Lung (tissue), 12 donors: ENCODE results near the gene CNEP1R1. TPM values are rescaled to one million over a fixed set of nuclear protein-coding genes. Genes with fewer than 3 reads are reported as not detected.

Source experiments
- ATAC-seq: fragments of 200-7000 bp; cut with Tn5 transposase; one replicate; pipeline ENCODE4 v1.9.1; 2020; ENCODE audit warnings: moderate number of reproducible peaks; ENCODE audit not compliant: insufficient read depth, low FRiP score
- DNase-seq, 3 donors: peaks; one replicate each; pipeline ENCODE4 v3.0.0-alpha.2; 2013 to 2017
- H3K27ac ChIP-seq, 2 donors: one replicate each; pipeline ENCODE4 v1.5.1; 2013; ENCODE audit warnings: mild to moderate bottlenecking in 2 of 2, moderate library complexity in 2 of 2, control low read depth in 1 of 2, inconsistent platforms in 1 of 2, low read depth in 1 of 2, low read length in 1 of 2
- H3K27me3 ChIP-seq, 3 donors: one replicate each; pipeline ENCODE4 v1.5.1; 2013; ENCODE audit warnings: low read length in 2 of 3; ENCODE audit not compliant: control insufficient read depth in 3 of 3, insufficient read depth in 3 of 3
- H3K36me3 ChIP-seq, 4 donors: one replicate each; pipeline ENCODE4 v1.5.1; 2013; ENCODE audit warnings: low read length in 4 of 4, mild to moderate bottlenecking in 1 of 4, moderate library complexity in 1 of 4; ENCODE audit not compliant: control insufficient read depth in 4 of 4, insufficient read depth in 4 of 4
- H3K4me1 ChIP-seq, 5 donors: one replicate each; pipeline ENCODE4 v1.5.1; 2013; ENCODE audit warnings: low read length in 5 of 5, mild to moderate bottlenecking in 2 of 5, moderate library complexity in 1 of 5; ENCODE audit not compliant: control insufficient read depth in 5 of 5, insufficient read depth in 5 of 5
- H3K4me3 ChIP-seq: one replicate; pipeline ENCODE4 v1.5.1; 2013; ENCODE audit warnings: mild to moderate bottlenecking, control low read depth, moderate library complexity
- H3K9ac ChIP-seq, 2 donors: one replicate each; pipeline ENCODE4 v1.5.1; 2013; ENCODE audit warnings: low read length in 2 of 2, control low read depth in 1 of 2; ENCODE audit not compliant: insufficient read depth in 1 of 2
- H3K9me3 ChIP-seq, 4 donors: one replicate each; pipeline ENCODE4 v1.5.1; 2013; ENCODE audit warnings: low read length in 3 of 4, mild to moderate bottlenecking in 1 of 4, moderate library complexity in 1 of 4; ENCODE audit not compliant: control insufficient read depth in 4 of 4, insufficient read depth in 3 of 4
- WGBS, 2 donors: extraction: QIAGEN DNeasy Blood & Tissue Kit; methylation state at CpG; one replicate each; pipeline ENCODE4 v1.1.7; 2013; 5-methylcytosine and 5-hydroxymethylcytosine counted together
- polyA plus RNA-seq, 2 donors: library from polyadenylated mRNA; stranded (reverse); fragments of 200-250 nt; gene quantifications; one replicate each; pipeline ENCODE4 v1.2.1, GENCODE V29; 2013
- total RNA-seq, 2 donors: library from RNA; depleted of rRNA in 1 of 2; stranded (reverse); fragments of >200 nt in 1 of 2; gene quantifications; one replicate each; pipeline ENCODE4 v1.2.1, GENCODE V29; 2014 to 2021
- TF ChIP-seq, protein P1 (sequence below): IDR thresholded peaks from 2 replicates; pipeline ENCODE4 v1.5.1; 2012; ENCODE audit warnings: mild to moderate bottlenecking; ENCODE audit errors: control extremely low read depth, extremely low read depth
- donor health status: control.
- donor health status: control.
- donor health status: Bipolar disorder and iron deficiency.
- donor health status: healthy.
- donor health status: DM: yes; HTN: yes; CAD: no.

The CNEP1R1 gene
- total and polyA plus RNA-seq, 4 donors, result 13.8 to 23.2 (median 17.4) TPM

DNA sequence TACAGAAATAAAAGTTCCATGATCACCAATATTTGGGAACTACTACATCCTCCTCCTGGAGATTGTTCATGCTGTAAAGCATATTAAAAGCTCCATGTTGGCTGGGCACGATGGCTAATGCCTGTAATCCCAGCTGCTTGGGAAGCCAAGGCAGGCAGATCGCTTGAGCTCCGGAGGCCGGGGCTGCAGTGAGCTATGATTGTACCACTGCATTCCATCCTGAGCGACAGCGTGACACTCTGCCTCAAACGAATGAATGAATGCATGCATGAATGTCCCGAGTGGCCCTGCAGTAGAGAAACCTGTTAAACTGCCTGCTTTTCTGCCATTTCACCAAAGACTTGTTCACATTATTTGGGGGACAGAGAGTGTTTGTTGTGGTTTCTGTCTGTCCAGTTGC, 15.0 kb downstream of the CNEP1R1 start:
- 54 to 77% methylated on average over 8 of the region's 8 CpGs for WGBS, 2 donors
- Histone ChIP-seq H3K4me1 (peaks cover 0 to 13% (median 6%) of the 10 kb centered on the region in 5 donors), H3K36me3 (peaks cover 1 to 10% (median 9%) of the 10 kb centered on the region in 4 donors), H3K9me3 (no peaks in the 10 kb centered on the region), H3K27me3 (no peaks in the 10 kb centered on the region), H3K4me3 (no peak overlapping the region), H3K9ac (no peak overlapping the region), H3K27ac (no peak overlapping the region)
- TF ChIP-seq, protein P1, sequence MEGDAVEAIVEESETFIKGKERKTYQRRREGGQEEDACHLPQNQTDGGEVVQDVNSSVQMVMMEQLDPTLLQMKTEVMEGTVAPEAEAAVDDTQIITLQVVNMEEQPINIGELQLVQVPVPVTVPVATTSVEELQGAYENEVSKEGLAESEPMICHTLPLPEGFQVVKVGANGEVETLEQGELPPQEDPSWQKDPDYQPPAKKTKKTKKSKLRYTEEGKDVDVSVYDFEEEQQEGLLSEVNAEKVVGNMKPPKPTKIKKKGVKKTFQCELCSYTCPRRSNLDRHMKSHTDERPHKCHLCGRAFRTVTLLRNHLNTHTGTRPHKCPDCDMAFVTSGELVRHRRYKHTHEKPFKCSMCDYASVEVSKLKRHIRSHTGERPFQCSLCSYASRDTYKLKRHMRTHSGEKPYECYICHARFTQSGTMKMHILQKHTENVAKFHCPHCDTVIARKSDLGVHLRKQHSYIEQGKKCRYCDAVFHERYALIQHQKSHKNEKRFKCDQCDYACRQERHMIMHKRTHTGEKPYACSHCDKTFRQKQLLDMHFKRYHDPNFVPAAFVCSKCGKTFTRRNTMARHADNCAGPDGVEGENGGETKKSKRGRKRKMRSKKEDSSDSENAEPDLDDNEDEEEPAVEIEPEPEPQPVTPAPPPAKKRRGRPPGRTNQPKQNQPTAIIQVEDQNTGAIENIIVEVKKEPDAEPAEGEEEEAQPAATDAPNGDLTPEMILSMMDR, result no peak
- DNase-seq (peak; percentile 18 to 51 (median 46)), ATAC-seq (no peak)

DNA sequence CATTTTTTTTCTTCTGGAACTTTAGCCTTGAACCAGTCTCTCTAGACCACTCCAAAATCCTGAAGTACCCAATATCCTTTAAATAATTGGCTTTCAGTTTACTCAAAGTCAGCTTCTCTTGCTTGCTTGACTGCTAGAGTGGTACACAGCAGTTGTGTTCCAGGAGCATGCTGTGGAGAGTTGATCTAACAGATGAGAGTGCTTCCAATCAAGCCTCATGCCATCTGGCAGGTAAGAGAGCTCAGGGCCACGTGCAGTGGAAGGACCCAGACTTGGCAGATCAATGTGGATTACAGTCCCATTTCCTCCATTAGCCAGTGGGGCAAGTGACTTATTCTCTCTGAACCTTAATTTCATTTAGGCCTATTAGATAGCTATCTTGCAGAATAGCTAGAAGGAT, 15.7 kb downstream of the CNEP1R1 start:
- Histone ChIP-seq H3K36me3 (peaks cover 1 to 8% (median 5%) of the 10 kb centered on the region in 4 donors), H3K9me3 (no peaks in the 10 kb centered on the region), H3K27me3 (no peaks in the 10 kb centered on the region), H3K9ac (no peak overlapping the region), H3K27ac (no peak overlapping the region), H3K4me1 (peaks cover 0 to 13% (median 6%) of the 10 kb centered on the region in 5 donors), H3K4me3 (no peak overlapping the region)
- ATAC-seq (no peak), DNase-seq (no peak)
- TF ChIP-seq, protein P1, result no peak
- 30 to 65% methylated on average over 1 of the region's 1 CpG for WGBS, 2 donors

DNA sequence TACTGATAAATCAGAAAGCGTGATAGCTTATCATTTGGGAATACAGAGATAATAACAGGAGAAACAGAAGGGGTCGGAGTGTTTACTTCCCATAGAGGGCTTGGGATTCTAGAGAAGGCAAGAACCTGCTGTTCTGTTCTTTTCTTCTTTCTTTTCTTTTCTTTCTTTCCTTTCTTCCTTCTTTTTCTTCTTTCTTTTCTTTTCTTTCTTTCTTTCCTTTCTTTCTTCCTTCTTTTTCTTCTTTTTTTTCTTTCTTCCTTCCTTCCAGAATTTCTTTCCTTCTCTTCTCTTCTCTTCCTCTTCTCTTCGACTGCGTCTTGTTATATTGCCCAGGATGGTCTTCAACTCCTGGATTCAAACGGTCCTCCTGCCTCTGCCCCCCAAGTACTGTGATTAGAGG, 18.3 kb downstream of the CNEP1R1 start:
- Histone ChIP-seq H3K4me1 (peaks cover 0 to 4% (median 0%) of the 10 kb centered on the region in 5 donors), H3K9ac (no peak overlapping the region), H3K27ac (no peak overlapping the region), H3K4me3 (no peak overlapping the region), H3K27me3 (no peaks in the 10 kb centered on the region), H3K36me3 (no peaks in the 10 kb centered on the region), H3K9me3 (no peaks in the 10 kb centered on the region)
- no peak for DNase-seq
- WGBS, 2 donors, result 82 to 87% methylated on average over 5 of the region's 5 CpGs
- no peak for ATAC-seq
- TF ChIP-seq, protein P1, result no peak

GRCh38 chr16:50045412-50045811, 20.4 kb downstream of the CNEP1R1 start:
- H3K9ac ChIP-seq, result no peak overlapping the region
- no peak overlapping the region for H3K27ac ChIP-seq
- TF ChIP-seq, protein P1, result no peak
- no peak for DNase-seq
- peaks cover 0 to 2% (median 0%) of the 10 kb centered on the region in 5 donors for H3K4me1 ChIP-seq
- H3K9me3 ChIP-seq, result no peaks in the 10 kb centered on the region
- no peaks in the 10 kb centered on the region for H3K27me3 ChIP-seq
- H3K4me3 ChIP-seq, result no peak overlapping the region
- WGBS, 2 donors, result 63 to 75% methylated on average over 4 of the region's 4 CpGs
- no peak for ATAC-seq
- no peaks in the 10 kb centered on the region for H3K36me3 ChIP-seq
